AG04449 (cell line): Measurements from ENCODE around the gene PASK.

ENCODE experiments used
- CTCF ChIA-PET: fragments of 350-600 bp; formaldehyde crosslinking; extraction: SDS; loops from one replicate; lab custom pipeline; 2021; ENCODE audit warnings: antibody characterized with exemption; lab: Yijun Ruan, JAX
- POLR2A ChIA-PET: fragments of 400-600, 350-600 bp; formaldehyde crosslinking; extraction: SDS; loops from one replicate; lab custom pipeline; 2020; ENCODE audit warnings: antibody characterized with exemption, inconsistent platforms; lab: Yijun Ruan, JAX
- DNase-seq: peaks from one replicate; pipeline ENCODE4 v3.0.0-alpha.2; 2010; ENCODE audit warnings: low read depth, low spot score
- H3K4me3 ChIP-seq: 2 replicates; pipeline ENCODE4 v1.5.1; 2011; ENCODE audit warnings: low read depth, mild to moderate bottlenecking, control low read depth, low read length
- TF ChIP-seq, protein P1 (sequence below): IDR thresholded peaks from one replicate; pipeline ENCODE4 v1.5.1; 2011; ENCODE audit warnings: mild to moderate bottlenecking, moderate library complexity, low read length, control low read depth, inconsistent platforms; ENCODE audit not compliant: insufficient read depth; ENCODE audit errors: missing control alignments

PASK gene

DNA sequence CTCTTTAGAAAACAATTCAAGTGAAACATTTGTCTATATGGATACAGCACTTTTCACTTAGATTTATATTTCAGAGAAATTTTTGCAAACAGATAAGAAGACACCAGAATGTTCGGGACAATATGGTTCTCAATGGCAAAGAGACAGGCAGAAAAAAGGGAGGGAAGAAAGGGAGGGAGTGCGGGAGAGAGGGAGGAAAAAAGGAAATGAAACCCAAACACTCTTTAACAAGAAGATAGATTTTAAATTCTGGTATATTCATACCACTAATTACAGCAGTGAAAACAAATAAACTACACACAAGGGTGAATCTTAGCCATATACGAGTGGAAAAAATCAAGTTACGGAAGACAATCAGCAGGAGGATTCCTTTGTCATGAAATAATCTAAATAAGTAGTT, 3.0 kb downstream of the PASK start:
- POLR2A ChIA-PET, result no interaction called here

DNA sequence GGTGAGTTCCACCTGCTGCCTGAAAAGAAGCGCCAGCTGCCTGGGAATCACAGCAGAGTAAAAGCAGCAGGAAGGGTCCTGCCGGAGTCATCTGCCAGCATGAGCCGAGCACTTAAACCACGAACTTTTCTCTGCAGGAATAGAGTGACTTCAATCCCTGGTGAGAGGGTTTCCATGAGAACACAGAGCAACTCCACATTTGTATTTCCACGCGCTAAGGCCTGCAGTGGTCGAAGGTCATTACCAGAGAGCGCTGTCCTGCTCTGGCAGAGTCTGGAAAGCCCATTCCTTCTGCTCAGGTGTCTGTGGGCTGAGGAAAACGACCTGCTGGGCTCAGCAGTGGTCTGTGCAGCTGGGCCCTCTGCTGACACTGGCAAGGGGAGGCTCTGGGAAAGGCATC, 6.7 kb downstream of the PASK start:
- DNase-seq, result no peak
- no peak overlapping the region for H3K4me3 ChIP-seq
- ChIA-PET CTCF (no interaction called here), POLR2A (no interaction called here)
- TF ChIP-seq, protein P1, sequence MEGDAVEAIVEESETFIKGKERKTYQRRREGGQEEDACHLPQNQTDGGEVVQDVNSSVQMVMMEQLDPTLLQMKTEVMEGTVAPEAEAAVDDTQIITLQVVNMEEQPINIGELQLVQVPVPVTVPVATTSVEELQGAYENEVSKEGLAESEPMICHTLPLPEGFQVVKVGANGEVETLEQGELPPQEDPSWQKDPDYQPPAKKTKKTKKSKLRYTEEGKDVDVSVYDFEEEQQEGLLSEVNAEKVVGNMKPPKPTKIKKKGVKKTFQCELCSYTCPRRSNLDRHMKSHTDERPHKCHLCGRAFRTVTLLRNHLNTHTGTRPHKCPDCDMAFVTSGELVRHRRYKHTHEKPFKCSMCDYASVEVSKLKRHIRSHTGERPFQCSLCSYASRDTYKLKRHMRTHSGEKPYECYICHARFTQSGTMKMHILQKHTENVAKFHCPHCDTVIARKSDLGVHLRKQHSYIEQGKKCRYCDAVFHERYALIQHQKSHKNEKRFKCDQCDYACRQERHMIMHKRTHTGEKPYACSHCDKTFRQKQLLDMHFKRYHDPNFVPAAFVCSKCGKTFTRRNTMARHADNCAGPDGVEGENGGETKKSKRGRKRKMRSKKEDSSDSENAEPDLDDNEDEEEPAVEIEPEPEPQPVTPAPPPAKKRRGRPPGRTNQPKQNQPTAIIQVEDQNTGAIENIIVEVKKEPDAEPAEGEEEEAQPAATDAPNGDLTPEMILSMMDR, result no peak

More for the DNA sequence above, 3.0 kb downstream of the PASK start:
- TF ChIP-seq, protein P1, result no peak
- CTCF ChIA-PET, result interaction anchor here (1.2 kb wide), 1 partner anchor 232 kb away, joined by 3 read pairs; no protein-coding TSS in a partner anchor
- DNase-seq, result no peak
- no peak overlapping the region for H3K4me3 ChIP-seq

DNA sequence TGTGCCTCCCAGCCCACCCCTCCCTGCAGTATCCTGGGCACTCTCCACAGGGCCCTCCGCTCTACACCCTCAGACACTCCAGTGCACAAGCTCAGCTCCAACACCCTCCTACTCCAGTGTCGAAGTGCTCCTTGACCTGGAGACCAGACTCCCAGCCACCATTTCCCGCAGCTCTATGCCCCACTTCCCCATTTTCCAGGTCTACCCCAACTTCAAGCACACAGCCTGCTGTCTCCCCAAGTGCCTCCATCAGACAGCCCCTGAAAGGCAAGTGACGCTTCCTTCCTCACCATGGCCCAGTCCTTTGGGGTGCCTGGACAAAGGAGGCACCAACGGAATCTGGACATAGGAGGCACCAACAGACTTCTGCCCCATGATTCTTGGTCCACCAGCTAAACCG, 7.2 kb downstream of the PASK start:
- ChIA-PET POLR2A (no interaction called here), CTCF (interaction anchor here (1.1 kb wide), 1 partner anchor 64 kb away, joined by 3 read pairs; no protein-coding TSS in a partner anchor)
- TF ChIP-seq, protein P1, result no peak
- H3K4me3 ChIP-seq, result no peak overlapping the region
- no peak for DNase-seq

DNA sequence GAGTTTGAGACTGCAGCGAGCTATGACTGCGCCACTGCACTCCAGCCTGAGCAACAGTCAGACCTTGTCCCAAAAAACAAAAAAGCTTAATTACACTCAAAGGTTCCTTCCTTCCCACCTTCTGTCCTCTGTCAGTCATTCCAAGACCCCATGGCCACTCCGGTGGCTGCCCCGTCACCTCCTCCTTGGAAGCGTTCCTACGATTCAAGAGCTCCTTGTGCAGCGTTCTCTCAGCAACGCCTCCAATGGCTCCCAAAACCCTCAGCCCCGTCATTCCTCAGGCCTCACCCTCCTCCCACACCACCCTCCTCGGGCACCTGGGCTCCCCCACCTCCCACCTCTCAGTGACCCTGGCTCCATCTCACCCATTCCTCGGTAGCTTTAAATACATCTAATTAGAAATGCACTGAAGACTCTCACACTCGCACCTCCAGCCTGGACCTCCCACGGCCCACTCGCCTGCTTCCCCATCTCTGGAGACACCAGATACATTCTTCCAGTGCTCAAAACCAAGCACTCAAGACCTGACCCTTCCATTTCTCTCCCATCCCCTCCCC, 8.0 kb downstream of the PASK start:
- DNase-seq, result no peak
- TF ChIP-seq, protein P1, result no peak
- POLR2A ChIA-PET, result no interaction called here
- CTCF ChIA-PET, result interaction anchor here (1.1 kb wide), 1 partner anchor 63 kb away, joined by 3 read pairs; no protein-coding TSS in a partner anchor
- H3K4me3 ChIP-seq, result no peak overlapping the region

DNA sequence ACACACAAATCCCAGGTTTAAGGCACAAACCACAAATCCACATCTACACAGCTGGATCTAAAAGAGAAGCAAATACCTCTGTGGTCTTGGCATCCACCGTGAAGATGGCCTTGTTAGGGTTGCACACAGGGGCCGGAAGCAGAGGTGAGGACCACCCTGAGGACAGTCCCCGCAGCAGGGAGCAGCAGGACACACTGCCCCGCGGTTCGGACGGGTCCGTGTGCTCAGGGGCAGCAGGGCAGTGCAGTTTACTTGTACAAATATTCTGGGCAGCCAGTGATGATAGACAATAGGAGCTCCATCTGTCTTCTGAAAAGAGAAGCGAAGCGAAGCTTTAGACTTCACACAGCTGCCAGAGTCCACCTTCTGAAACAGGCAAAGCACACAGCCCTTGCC, 8.8 kb downstream of the PASK start:
- POLR2A ChIA-PET, result no interaction called here

More for the DNA sequence above, 8.8 kb downstream of the PASK start:
- TF ChIP-seq, protein P1, result no peak
- H3K4me3 ChIP-seq, result no peak overlapping the region
- DNase-seq, result no peak
- CTCF ChIA-PET, result no interaction called here
